NCI-H2029 treated with DMSO at 0.1 percent for 48 hours (cell line): ENCODE measurements around the gene ZNF709.
A peak's percentile ranks its signal among the peaks of the same experiment; 100 is the strongest.
"Not testable (repeated sequence)": the region's sequence is repeated elsewhere in the genome, so short reads cannot be mapped to it uniquely, and the experiment has no call there.

Source experiments
- DNase-seq: peaks from one replicate; lab custom pipeline; 2025; lab: John Stamatoyannopoulos, UW

The ZNF709 gene

GRCh38 chr19:12484371-12485051 lies at the start of gene ZNF709:
ZNF709 (minus strand) TSS chr19:12484816; CDS start chr19:12484657, 159 bp downstream.
- peak; percentile 62 for DNase-seq

- DNase-seq: no peak
These were observed 42.6 kb upstream of the ZNF709 start for GRCh38 chr19:12527034-12527836.

- no peak for DNase-seq
These were observed 41.9 kb upstream of the ZNF709 start for GRCh38 chr19:12526542-12526941.

GRCh38 chr19:12521996-12522395 lies 37.4 kb upstream of the ZNF709 start:
- no peak for DNase-seq

DNA sequence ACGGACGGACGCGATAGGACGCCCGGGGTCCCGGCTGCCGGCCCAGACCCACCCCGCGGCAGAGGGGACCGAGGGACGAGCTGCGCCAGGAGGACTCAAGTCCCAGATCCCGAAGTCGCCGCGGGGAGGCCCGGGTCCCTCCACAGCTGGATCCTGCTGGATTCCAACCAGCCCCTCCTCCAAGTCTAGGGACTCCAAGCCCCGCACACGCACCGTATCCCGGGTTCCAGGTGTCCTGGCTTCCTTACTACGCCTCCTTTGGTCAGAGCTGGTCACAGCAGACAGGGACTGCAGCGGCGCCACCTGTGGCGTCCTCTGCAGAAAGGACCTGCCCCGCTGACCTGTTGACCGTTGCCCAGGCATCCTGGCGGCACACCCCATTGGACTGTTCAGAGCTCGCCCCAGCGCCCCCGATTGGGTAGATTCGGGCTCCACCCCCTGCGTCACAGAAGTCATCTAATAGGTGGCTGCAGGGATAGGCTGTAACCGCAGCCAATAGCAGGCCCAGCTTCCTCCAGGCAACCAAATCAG lies 29.0 kb upstream of the ZNF709 start:
- DNase-seq: peak; percentile 46

DNA sequence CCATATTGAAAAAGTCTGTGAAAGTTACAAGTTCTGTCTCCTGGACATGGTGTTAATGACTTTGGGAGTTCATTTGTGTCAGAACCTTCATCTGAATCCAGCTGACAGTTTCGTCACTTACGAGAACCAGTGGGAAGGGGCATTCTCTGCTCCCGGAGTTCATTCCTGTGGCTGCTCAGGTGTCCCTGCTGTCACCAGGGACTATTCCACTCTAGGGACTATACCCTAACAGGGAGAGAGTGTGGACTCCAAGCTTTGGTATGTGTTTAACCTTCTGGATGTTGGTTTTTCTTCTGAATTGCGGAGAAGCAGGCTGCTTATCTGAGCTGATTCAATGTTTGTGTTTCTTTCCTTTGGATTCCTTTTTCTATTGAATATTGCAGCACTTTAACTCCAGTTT lies 12.4 kb upstream of the ZNF709 start:
- no peak for DNase-seq

GRCh38 chr19:12496480-12496879 lies 11.9 kb upstream of the ZNF709 start:
- no peak for DNase-seq

DNA sequence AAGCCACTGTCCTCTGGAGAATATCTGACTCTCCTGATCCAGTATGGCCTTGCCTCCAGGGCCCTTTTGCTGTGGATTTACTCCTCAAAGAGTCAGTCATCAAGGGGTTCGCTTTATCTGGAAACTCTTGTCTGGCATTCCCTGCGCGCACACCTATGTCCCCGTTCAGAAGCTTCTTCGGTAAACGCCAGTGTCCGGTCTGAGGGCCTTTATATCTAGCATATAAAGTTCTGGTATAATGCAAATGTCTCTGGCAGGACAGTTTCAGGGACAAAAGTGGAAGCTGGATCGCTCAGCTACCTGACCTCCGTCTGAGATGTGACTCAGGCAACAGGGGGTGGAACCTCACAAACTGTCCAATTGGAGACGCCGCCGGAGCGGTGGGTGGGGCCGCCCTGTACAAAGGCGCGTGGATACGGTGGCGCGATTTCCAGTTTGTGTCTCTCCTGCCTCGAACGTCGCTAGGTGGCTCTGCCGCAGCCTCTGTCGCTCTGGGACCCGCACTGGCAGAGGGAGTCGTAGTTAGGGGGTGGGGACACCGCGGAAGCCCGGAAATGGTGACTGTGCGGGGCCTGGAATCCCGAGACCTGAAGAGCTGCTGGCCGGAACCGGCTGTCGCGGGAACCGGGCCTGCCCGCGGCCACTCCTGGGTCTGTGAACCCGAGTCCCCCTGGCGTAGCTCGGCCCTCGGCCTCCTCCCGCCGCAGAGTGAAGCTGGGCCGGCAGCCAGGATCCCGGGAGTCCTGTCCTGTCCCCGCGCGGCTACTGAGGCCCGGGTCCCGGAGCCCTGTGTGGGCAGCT lies 10.6 kb upstream of the ZNF709 start:
- DNase-seq: peak; percentile 80

DNA sequence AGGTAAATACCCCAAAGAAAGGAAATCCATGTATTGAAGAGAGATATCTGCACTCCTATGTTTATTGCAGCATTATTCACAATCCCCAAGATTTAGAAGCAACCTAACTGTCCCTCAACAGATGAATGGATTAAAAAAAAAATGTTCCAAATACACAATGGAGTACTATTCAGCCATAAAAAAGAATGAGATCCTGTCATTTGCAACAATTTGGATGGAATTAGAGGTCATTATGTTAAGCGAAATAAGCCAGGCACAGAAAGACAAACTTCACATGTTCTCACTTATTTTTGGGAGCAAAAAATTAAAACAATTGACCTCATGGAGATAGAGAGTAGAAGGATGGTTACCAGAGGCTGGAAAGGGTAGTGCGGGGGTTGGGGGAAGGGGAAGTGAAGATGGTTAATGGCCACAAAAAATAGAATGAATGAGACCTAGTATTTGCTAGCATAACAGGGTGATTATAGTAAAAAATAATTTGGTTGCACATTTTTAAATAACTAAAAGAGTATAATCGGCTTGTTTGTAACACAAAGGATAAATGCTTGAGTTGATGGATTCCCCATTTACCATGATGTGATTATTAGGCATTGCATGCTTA lies 9.7 kb upstream of the ZNF709 start:
- DNase-seq: no peak

DNA sequence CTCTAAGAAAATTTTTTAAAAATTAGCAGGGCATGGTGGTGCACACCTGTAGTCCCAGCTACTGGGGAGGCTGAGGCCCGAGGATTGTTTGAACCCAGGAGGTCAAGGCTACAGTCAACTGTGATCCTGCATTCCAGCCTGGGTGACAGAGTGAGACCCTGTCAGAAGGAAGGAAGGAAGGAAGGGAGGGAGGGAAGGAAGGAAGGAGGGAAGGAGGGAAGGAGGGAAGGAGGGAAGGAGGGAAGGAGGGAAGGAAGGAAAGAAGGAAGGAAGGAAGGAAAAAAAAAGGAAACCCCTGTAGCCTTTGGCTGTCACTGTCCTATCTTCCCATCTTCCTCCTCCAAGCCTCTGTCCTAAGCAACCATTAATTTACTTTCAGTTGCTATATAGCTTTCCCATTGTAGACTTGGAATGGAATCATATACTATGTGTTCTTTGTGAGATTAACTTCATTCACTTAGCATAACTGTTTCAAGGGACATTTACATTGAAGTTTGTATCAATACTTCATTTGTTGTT lies 1.7 kb upstream of the ZNF709 start:
- DNase-seq: not testable (repeated sequence)

DNA sequence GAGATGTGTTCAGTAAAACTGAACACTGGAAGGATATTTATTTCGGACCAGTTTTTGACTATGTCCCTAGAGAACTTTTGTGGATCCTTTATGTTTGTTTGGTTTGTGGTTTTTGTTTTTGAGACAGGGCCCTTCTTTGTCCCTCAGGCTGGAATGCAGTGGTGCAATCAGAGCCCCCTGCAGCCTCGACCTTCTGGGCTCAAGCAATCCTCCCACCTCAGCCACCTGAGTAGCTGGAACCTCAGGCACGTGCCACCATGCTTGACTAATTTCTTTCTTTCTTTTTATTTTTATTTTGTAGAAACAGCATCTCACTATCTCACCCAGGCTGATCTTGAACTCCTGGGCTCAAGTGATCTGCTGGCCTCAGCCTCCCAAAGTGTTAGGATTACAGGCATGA lies 955 bp upstream of the ZNF709 start:
- DNase-seq: no peak

GRCh38 chr19:12485052-12485416 lies 418 bp upstream of the ZNF709 start:
- DNase-seq: no peak

DNA sequence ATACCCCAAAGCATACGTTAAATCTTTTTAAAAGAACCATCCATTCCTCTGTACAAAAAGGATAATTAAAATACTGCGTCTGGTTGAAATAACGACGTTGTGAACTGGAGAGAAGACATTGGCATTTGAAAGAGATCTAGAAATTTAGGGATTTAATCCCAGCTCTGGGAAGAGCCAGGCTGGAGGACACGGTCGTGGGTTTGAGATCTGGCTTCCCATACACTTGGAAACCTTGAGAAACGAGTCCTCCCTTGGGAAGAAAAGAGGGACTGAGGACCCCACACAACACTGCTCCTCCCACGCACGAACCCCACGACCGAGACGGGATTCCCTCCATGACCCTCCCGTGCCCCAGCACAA lies 625 bp downstream of the ZNF709 start:
- DNase-seq: no peak

GRCh38 chr19:12482509-12482886 lies 2.1 kb downstream of the ZNF709 start:
- no peak for DNase-seq

DNA sequence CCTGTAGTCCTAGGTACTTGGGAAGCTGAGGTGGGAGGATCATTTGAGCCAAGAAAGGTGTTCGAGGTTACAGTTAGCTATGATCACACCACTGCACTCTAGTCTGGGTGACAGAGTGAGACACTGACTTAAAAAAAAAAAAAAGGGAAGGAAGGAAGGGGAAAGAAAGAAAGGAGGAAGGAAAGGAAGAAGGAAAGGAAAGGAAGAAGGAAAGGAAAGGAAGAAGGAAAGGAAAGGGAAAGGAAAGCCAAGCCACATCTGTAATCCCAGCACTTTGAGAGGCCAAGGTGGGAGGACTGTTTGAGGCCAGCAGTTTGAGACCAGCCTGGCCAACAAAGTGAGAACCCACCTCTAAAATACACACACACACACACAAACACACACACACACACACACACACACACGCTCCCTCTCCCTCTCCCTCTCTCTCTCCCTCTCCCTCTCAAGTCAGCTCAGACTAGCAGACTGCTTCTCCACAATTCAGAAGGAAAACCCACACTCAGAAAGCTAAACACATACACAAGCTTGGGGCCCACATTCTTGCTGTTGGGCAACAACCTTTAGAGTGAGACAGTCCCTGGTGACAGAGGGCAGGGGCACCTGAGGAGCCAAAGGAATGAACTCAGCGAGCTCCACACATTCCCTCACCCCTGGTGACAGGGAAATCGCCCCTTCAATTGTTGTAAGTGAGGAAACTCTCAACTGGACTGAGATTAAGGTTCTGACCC lies 2.7 kb downstream of the ZNF709 start:
- DNase-seq: no peak

- DNase-seq: no peak
These were observed 6.2 kb downstream of the ZNF709 start for GRCh38 chr19:12478234-12478941.

GRCh38 chr19:12467651-12468050 lies 17.0 kb downstream of the ZNF709 start:
- not testable (repeated sequence) for DNase-seq

GRCh38 chr19:12465211-12465610 lies 19.4 kb downstream of the ZNF709 start:
- DNase-seq: no peak

DNA sequence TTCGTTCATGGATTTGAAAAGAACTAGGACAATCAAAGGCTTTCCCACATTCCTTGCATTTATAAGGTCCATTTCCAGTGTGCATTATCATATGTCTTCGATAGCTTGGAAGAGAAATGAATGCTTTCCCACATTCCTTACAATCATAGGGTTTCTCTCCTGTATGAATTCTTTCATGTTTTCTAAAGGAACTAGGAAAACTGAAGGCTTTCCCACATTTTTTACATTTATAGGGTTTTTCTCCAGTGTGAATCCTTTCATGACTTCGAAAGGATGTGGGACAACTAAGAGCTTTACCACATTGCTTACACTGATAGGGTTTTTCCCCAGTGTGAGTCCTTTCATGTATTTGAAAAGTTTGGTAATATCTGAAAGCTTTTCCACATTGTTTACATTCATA lies 19.8 kb downstream of the ZNF709 start:
- no peak for DNase-seq

- DNase-seq: not testable (repeated sequence)
These were observed 20.5 kb downstream of the ZNF709 start for GRCh38 chr19:12464139-12464538.

GRCh38 chr19:12453495-12453894 lies 31.1 kb downstream of the ZNF709 start:
- no peak for DNase-seq
